IMR-90 (cell line): ENCODE data around the gene COL19A1. TPM values are rescaled to one million over a fixed set of nuclear protein-coding genes. Genes with fewer than 3 reads are reported as not detected.

Experiments used
- ATAC-seq: fragments of 200-7000 bp; cut with Tn5 transposase; 2 replicates; pipeline ENCODE4 v1.9.1; 2020; ENCODE audit warnings: low read depth, mild to moderate bottlenecking, moderate library complexity
- BruUV-seq: library from RNA; stranded (reverse); fragments of 400-500 nt; replicated peaks from 2 replicates; lab custom pipeline; 2021; lab: Mats Ljungman, UMichigan
- CTCF ChIA-PET: fragments of 300-600 bp; formaldehyde crosslinking; extraction: SDS; loops from one replicate; lab custom pipeline; 2021; ENCODE audit warnings: antibody characterized with exemption; lab: Yijun Ruan, JAX
- POLR2A ChIA-PET: fragments of 300-600 bp; sonication (Branson Sonifier 250); formaldehyde crosslinking; loops from one replicate; lab custom pipeline; 2022; ENCODE audit warnings: antibody characterized with exemption; ENCODE audit not compliant: unreplicated experiment; lab: Charles Lee
- DNase-seq: peaks from one replicate; pipeline ENCODE4 v3.0.0; 2013
- H2AFZ ChIP-seq: replicated peaks from 2 replicates; pipeline ENCODE3; 2013; ENCODE audit warnings: low read length, mild to moderate bottlenecking; ENCODE audit not compliant: poor library complexity
- H2AK5ac ChIP-seq: 2 replicates; pipeline ENCODE4 v1.6.1; 2013; ENCODE audit warnings: low read depth, low read length, inconsistent platforms
- H2AK9ac ChIP-seq: replicated peaks from 2 replicates; pipeline ENCODE3; 2013; ENCODE audit warnings: mild to moderate bottlenecking, low read depth, low read length, moderate library complexity; ENCODE audit not compliant: poor library complexity
- H2BK120ac ChIP-seq: 2 replicates; pipeline ENCODE4 v1.6.1; 2013; ENCODE audit warnings: low read depth, low read length, inconsistent platforms
- H2BK15ac ChIP-seq: 3 replicates; pipeline ENCODE4 v1.6.1; 2013; ENCODE audit warnings: low read depth, low read length, inconsistent platforms
- H2BK20ac ChIP-seq: 2 replicates; pipeline ENCODE4 v1.6.1; 2013; ENCODE audit warnings: low read depth, mild to moderate bottlenecking, inconsistent platforms, low read length, moderate library complexity
- H2BK5ac ChIP-seq: 2 replicates; pipeline ENCODE4 v1.6.1; 2013; ENCODE audit warnings: mild to moderate bottlenecking, low read depth, low read length, inconsistent platforms; ENCODE audit not compliant: poor library complexity, severe bottlenecking
- H3K14ac ChIP-seq: replicated peaks from 2 replicates; pipeline ENCODE4 v1.6.1; 2013; ENCODE audit warnings: low read depth, low read length, inconsistent platforms
- H3K18ac ChIP-seq: 2 replicates; pipeline ENCODE4 v1.6.1; 2013; ENCODE audit warnings: low read depth, low read length, control low read depth
- H3K23ac ChIP-seq: 2 replicates; pipeline ENCODE4 v1.6.1; 2013; ENCODE audit warnings: low read depth, low read length, inconsistent platforms
- H3K27ac ChIP-seq: 2 replicates; pipeline ENCODE4 v1.5.1; 2013; ENCODE audit warnings: mild to moderate bottlenecking, control low read depth, low read length; ENCODE audit not compliant: insufficient read depth
- H3K27me3 ChIP-seq: 2 replicates; pipeline ENCODE4 v1.6.1; 2013; ENCODE audit warnings: low read length; ENCODE audit not compliant: control insufficient read depth, insufficient read depth
- H3K36me3 ChIP-seq: 2 replicates; pipeline ENCODE4 v1.6.1; 2013; ENCODE audit warnings: low read length, mixed read lengths; ENCODE audit not compliant: control insufficient read depth, insufficient read depth
- H3K4ac ChIP-seq: 2 replicates; pipeline ENCODE4 v1.6.1; 2013; ENCODE audit warnings: low read depth, low read length, inconsistent platforms
- H3K4me1 ChIP-seq: 2 replicates; pipeline ENCODE4 v1.6.1; 2013; ENCODE audit warnings: low read length, mixed read lengths; ENCODE audit not compliant: control insufficient read depth, insufficient read depth
- H3K4me2 ChIP-seq: 2 replicates; pipeline ENCODE4 v1.6.1; 2013; ENCODE audit warnings: low read depth, mild to moderate bottlenecking, control low read depth, low read length, moderate library complexity
- H3K4me3 ChIP-seq: 2 replicates; pipeline ENCODE4 v1.5.1; 2013; ENCODE audit warnings: low read depth, mild to moderate bottlenecking, control low read depth, low read length, moderate library complexity; ENCODE audit not compliant: insufficient read depth
- H3K56ac ChIP-seq: 2 replicates; pipeline ENCODE4 v1.6.1; 2013; ENCODE audit warnings: low read length, inconsistent platforms; ENCODE audit not compliant: insufficient read depth; ENCODE audit errors: extremely low read depth
- H3K79me1 ChIP-seq, 2 experiments: 2 replicates each; pipeline ENCODE4 v1.6.1; 2013; ENCODE audit warnings: low read length in 2 of 2, inconsistent platforms in 1 of 2, low read depth in 1 of 2
- H3K9ac ChIP-seq: 2 replicates; pipeline ENCODE4 v1.6.1; 2013; ENCODE audit warnings: low read depth, low read length, control low read depth
- H3K9me1 ChIP-seq: 2 replicates; pipeline ENCODE4 v1.6.1; 2013; ENCODE audit warnings: low read length, inconsistent platforms; ENCODE audit not compliant: insufficient read depth
- H3K9me3 ChIP-seq: 2 replicates; pipeline ENCODE4 v1.6.1; 2013; ENCODE audit warnings: low read length; ENCODE audit not compliant: control insufficient read depth, insufficient read depth
- H4K20me1 ChIP-seq: 2 replicates; pipeline ENCODE4 v1.6.1; 2013; ENCODE audit warnings: low read length, inconsistent platforms; ENCODE audit not compliant: insufficient read depth
- H4K5ac ChIP-seq: 2 replicates; pipeline ENCODE4 v1.6.1; 2013; ENCODE audit warnings: mild to moderate bottlenecking, low read depth, low read length, control low read depth
- H4K8ac ChIP-seq, 2 experiments: 2 replicates each; pipeline ENCODE4 v1.6.1; 2013; ENCODE audit warnings: low read depth in 2 of 2, low read length in 2 of 2, control low read depth in 1 of 2, inconsistent platforms in 1 of 2
- H4K91ac ChIP-seq: 2 replicates; pipeline ENCODE4 v1.6.1; 2013; ENCODE audit warnings: low read depth, low read length, inconsistent platforms; ENCODE audit not compliant: insufficient read depth
- CEBPB ChIP-seq: IDR thresholded peaks from 2 replicates; pipeline ENCODE4 v1.6.1; 2012; ENCODE audit warnings: low read depth, low read length, improper control_type of control experiment
- CHD1 ChIP-seq: IDR thresholded peaks from 2 replicates; pipeline ENCODE4 v1.6.1; 2012; ENCODE audit warnings: low read depth, low read length, improper control_type of control experiment
- MAFK ChIP-seq: IDR thresholded peaks from 2 replicates; pipeline ENCODE4 v1.6.1; 2012; ENCODE audit warnings: low read depth, low read length, improper control_type of control experiment
- MAZ ChIP-seq: IDR thresholded peaks from 2 replicates; pipeline ENCODE4 v1.6.1; 2012; ENCODE audit warnings: low read depth, mild to moderate bottlenecking, low read length, improper control_type of control experiment, moderate library complexity, borderline replicate concordance
- MXI1 ChIP-seq: IDR thresholded peaks from 2 replicates; pipeline ENCODE4 v1.6.1; 2012; ENCODE audit warnings: low read depth, mild to moderate bottlenecking, low read length, moderate library complexity, borderline replicate concordance
- NFE2L2 ChIP-seq: fragments of 150-350 bp; IDR thresholded peaks from 2 replicates; pipeline ENCODE4 v1.6.1; 2016; ENCODE audit warnings: low read depth, mild to moderate bottlenecking, low read length
- RAD21 ChIP-seq: IDR thresholded peaks from 2 replicates; pipeline ENCODE4 v1.6.1; 2012; ENCODE audit warnings: low read length, improper control_type of control experiment
- RCOR1 ChIP-seq: IDR thresholded peaks from 2 replicates; pipeline ENCODE4 v1.6.1; 2012; ENCODE audit warnings: mild to moderate bottlenecking, low read length, improper control_type of control experiment; ENCODE audit not compliant: insufficient replicate concordance
- WGBS, 2 experiments: methylation state at CpG; one replicate each; pipeline versions ENCODE4 v1.1.5 to v1.1.7; 2013; ENCODE audit warnings: missing lambda C conversion rate in 2 of 2; ENCODE audit not compliant: insufficient read length in 1 of 2; ENCODE audit errors: extremely low coverage in 2 of 2; 5-methylcytosine and 5-hydroxymethylcytosine counted together
- dilution Hi-C: fragments of 300-500 bp; cut with HindIII; formaldehyde crosslinking; loops from one replicate; pipeline ENCODE4 v1.14.3; 2018; ENCODE audit warnings: low sequenced_read_pairs; ENCODE audit not compliant: unreplicated experiment
- in situ Hi-C: fragments of 300-500 bp; cut with MboI; formaldehyde crosslinking; loops from 3 replicates; pipeline ENCODE4 v1.14.3; 2019; ENCODE audit warnings: low sequenced_read_pairs, inconsistent platforms, mixed read lengths
- intact Hi-C: fragments of 100-400 bp; cut with micrococcal nuclease; formaldehyde crosslinking; loops from 2 replicates; pipeline ENCODE4 v1.10.0; 2022
- polyA plus RNA-seq, 3 experiments: library from polyadenylated mRNA; depleted of rRNA; stranded (reverse); fragments of >200 nt; gene quantifications; 2 replicates each; pipeline ENCODE4 v1.2.3, GENCODE V29; 2012; ENCODE audit warnings: low replicate concordance in 1 of 3
- total RNA-seq: library from RNA; depleted of rRNA; stranded (reverse); fragments of >200 nt; gene quantifications from 2 replicates; pipeline ENCODE4 v1.2.3, GENCODE V29; 2012
- TF ChIP-seq, protein P1 (sequence below): fragments of 150-350 bp; IDR thresholded peaks from 2 replicates; pipeline ENCODE4 v1.6.1; 2016; ENCODE audit warnings: low read depth, mild to moderate bottlenecking, low read length, moderate library complexity, borderline replicate concordance

Gene COL19A1
- total and polyA plus RNA-seq, 2 of the 4 experiments (the other 2 are of a cell fraction): under 0.01 TPM; not detected in 1

DNA sequence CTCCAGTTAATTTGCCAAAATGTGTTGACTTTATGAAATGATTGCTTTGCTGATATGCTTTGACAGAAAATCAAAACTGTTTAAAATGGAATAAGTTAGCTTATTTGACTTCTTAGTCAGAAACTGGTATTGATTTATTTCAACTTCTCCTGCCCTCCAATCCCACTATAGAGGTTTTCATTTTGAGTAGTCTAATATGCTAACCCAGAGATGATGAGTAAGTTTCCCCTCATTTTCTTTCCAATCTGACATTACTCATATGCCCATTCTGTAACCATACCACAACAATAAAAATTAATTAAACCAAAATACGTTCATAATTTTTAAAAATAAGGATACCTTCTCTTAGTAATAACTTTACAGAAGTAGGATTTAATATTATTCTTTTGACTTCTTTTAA lies 78.8 kb downstream of the COL19A1 start:
- ChIA-PET POLR2A (no interaction called here), CTCF (no interaction called here)
- Histone ChIP-seq H2BK20ac (no peak overlapping the region), H4K5ac (no peak overlapping the region), H3K56ac (no peak overlapping the region), H3K79me1 (no peaks in the 10 kb centered on the region), H3K36me3 (no peaks in the 10 kb centered on the region), H3K4ac (no peak overlapping the region), H3K4me3 (no peak overlapping the region), H4K8ac (no peak overlapping the region), H3K4me1 (no peaks in the 10 kb centered on the region), H2AFZ (no peak overlapping the region), H3K27me3 (no peaks in the 10 kb centered on the region), H3K9ac (no peak overlapping the region), H2AK5ac (no peak overlapping the region), H2BK120ac (no peak overlapping the region), H3K27ac (no peak overlapping the region), H3K18ac (no peak overlapping the region), H3K4me2 (no peak overlapping the region), H3K9me1 (no peaks in the 10 kb centered on the region), H3K23ac (no peak overlapping the region), H3K9me3 (no peaks in the 10 kb centered on the region), H4K91ac (no peak overlapping the region), H2BK15ac (no peak overlapping the region), H4K20me1 (no peaks in the 10 kb centered on the region), H2AK9ac (no peak overlapping the region), H3K14ac (no peak overlapping the region), H2BK5ac (no peak overlapping the region)
- WGBS, 2 experiments: 75% methylated on average over 1 of the region's 1 CpG; no CpG with 5 or more reads in 1 of the 2 experiments
- dilution Hi-C loops: no loop called here
- BruUV-seq: no TSS peak
- no peak for TF ChIP-seq MAZ
- TF ChIP-seq, protein P1, sequence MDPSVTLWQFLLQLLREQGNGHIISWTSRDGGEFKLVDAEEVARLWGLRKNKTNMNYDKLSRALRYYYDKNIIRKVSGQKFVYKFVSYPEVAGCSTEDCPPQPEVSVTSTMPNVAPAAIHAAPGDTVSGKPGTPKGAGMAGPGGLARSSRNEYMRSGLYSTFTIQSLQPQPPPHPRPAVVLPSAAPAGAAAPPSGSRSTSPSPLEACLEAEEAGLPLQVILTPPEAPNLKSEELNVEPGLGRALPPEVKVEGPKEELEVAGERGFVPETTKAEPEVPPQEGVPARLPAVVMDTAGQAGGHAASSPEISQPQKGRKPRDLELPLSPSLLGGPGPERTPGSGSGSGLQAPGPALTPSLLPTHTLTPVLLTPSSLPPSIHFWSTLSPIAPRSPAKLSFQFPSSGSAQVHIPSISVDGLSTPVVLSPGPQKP: no peak
- no peak for TF ChIP-seq MXI1
- TF ChIP-seq CEBPB: no peak
- TF ChIP-seq NFE2L2: no peak
- no peak for TF ChIP-seq RAD21
- no peak for TF ChIP-seq MAFK
- TF ChIP-seq CHD1: no peak
- TF ChIP-seq RCOR1: no peak
- in situ Hi-C loops: no loop called here
- DNase-seq: no peak
- no peak for ATAC-seq
- intact Hi-C loops: no loop called here
